Liver (tissue), 9 donors: Measurements from ENCODE around the gene CD80. TPM values are rescaled to one million over a fixed set of nuclear protein-coding genes. Genes with fewer than 3 reads are reported as not detected.

Source experiments
- DNase-seq: peaks from one replicate; pipeline ENCODE4 v3.0.0-alpha.2; 2017; ENCODE audit warnings: low spot score
- H3K27ac ChIP-seq, 2 donors: one replicate each; pipeline ENCODE4 v1.7.0; 2013; ENCODE audit warnings: inconsistent platforms in 2 of 2, low read length in 2 of 2, control low read depth in 1 of 2, low read depth in 1 of 2, mild to moderate bottlenecking in 1 of 2
- H3K27me3 ChIP-seq, 4 donors: one replicate each; pipeline versions ENCODE4 v1.6.1 to v1.7.0; 2013; ENCODE audit warnings: low read length in 3 of 4, inconsistent platforms in 1 of 4, mild to moderate bottlenecking in 1 of 4, moderate library complexity in 1 of 4; ENCODE audit not compliant: control insufficient read depth in 4 of 4, insufficient read depth in 4 of 4
- H3K36me3 ChIP-seq, 4 donors: one replicate each; pipeline versions ENCODE4 v1.6.1 to v1.7.0; 2013; ENCODE audit warnings: low read length in 3 of 4, mild to moderate bottlenecking in 3 of 4, low read depth in 1 of 4, moderate library complexity in 1 of 4; ENCODE audit not compliant: control insufficient read depth in 4 of 4, insufficient read depth in 3 of 4
- H3K4me1 ChIP-seq, 4 donors: one replicate each; pipeline versions ENCODE4 v1.6.1 to v1.7.0; 2013; ENCODE audit warnings: low read length in 3 of 4, mild to moderate bottlenecking in 3 of 4, moderate library complexity in 1 of 4; ENCODE audit not compliant: control insufficient read depth in 4 of 4, insufficient read depth in 4 of 4
- H3K4me3 ChIP-seq, 3 donors: one replicate each; pipeline versions ENCODE4 v1.6.1 to v1.7.0; 2013; ENCODE audit warnings: low read length in 3 of 3, control low read depth in 1 of 3, low read depth in 1 of 3, mild to moderate bottlenecking in 1 of 3
- H3K9ac ChIP-seq, 2 donors: one replicate each; pipeline ENCODE4 v1.7.0; 2013; ENCODE audit warnings: low read length in 2 of 2, mild to moderate bottlenecking in 2 of 2, moderate library complexity in 2 of 2, control low read depth in 1 of 2, low read depth in 1 of 2
- H3K9me3 ChIP-seq, 4 donors: one replicate each; pipeline versions ENCODE4 v1.6.1 to v1.7.0; 2013; ENCODE audit warnings: low read length in 3 of 4; ENCODE audit not compliant: control insufficient read depth in 4 of 4
- FOXA1 ChIP-seq: IDR thresholded peaks from 2 replicates; pipeline ENCODE4 v1.6.1; 2016; ENCODE audit warnings: antibody characterized with exemption
- FOXA2 ChIP-seq: IDR thresholded peaks from 2 replicates; pipeline ENCODE4 v1.6.1; 2016; ENCODE audit warnings: antibody characterized with exemption
- GABPA ChIP-seq, 2 donors: IDR thresholded peaks in 1 of 2; conservative IDR thresholded peaks in 1 of 2; 2 replicates each; pipeline ENCODE4 v1.6.1; 2016; ENCODE audit warnings: antibody characterized with exemption in 2 of 2, mild to moderate bottlenecking in 1 of 2, moderate library complexity in 1 of 2
- HNF4A ChIP-seq, 2 donors: conservative IDR thresholded peaks; 2 replicates each; pipeline ENCODE4 v1.6.1; 2016; ENCODE audit warnings: antibody characterized with exemption in 2 of 2, mild to moderate bottlenecking in 2 of 2
- HNF4G ChIP-seq: IDR thresholded peaks from 2 replicates; pipeline ENCODE4 v1.6.1; 2016; ENCODE audit warnings: antibody characterized with exemption
- JUND ChIP-seq, 2 donors: IDR thresholded peaks; 2 replicates each; pipeline ENCODE4 v1.6.1; 2016; ENCODE audit warnings: antibody characterized with exemption in 2 of 2
- RAD21 ChIP-seq, 2 donors: IDR thresholded peaks; 2 replicates each; pipeline ENCODE4 v1.6.1; 2016; ENCODE audit warnings: antibody characterized with exemption in 2 of 2, mild to moderate bottlenecking in 2 of 2
- RXRA ChIP-seq, 2 donors: IDR thresholded peaks; 2 replicates each; pipeline ENCODE4 v1.6.1; 2017 to 2018; ENCODE audit warnings: antibody characterized with exemption in 2 of 2, mild to moderate bottlenecking in 1 of 2
- SP1 ChIP-seq: IDR thresholded peaks from 2 replicates; pipeline ENCODE4 v1.6.1; 2018; ENCODE audit warnings: antibody characterized with exemption, mild to moderate bottlenecking
- TAF1 ChIP-seq: conservative IDR thresholded peaks from 2 replicates; pipeline ENCODE4 v1.6.1; 2016; ENCODE audit warnings: antibody characterized with exemption, mild to moderate bottlenecking
- YY1 ChIP-seq: IDR thresholded peaks from 2 replicates; pipeline ENCODE4 v1.6.1; 2016; ENCODE audit warnings: antibody characterized with exemption, mild to moderate bottlenecking
- WGBS: extraction: QIAGEN DNeasy Blood & Tissue Kit; methylation state at CpG from one replicate; pipeline ENCODE4 v1.1.7; 2013; 5-methylcytosine and 5-hydroxymethylcytosine counted together
- polyA plus RNA-seq, 2 donors: library from polyadenylated mRNA; stranded (reverse) in 1 of 2; unstranded in 1 of 2; fragments of 200-250 nt in 1 of 2; fragments of >200 nt in 1 of 2; fragmentation: Nextera tagmentation in 1 of 2; extraction: Ambion mirVana in 1 of 2; gene quantifications; one replicate each; pipeline versions ENCODE4 v1.2.1 to v1.2.3, GENCODE V29; 2013 to 2015
- total RNA-seq, 2 donors: library from RNA; depleted of rRNA; stranded (reverse); fragments of >200 nt; gene quantifications; one replicate each; pipeline ENCODE4 v1.2.3, GENCODE V29; 2014
- TF ChIP-seq, protein P1 (sequence below): IDR thresholded peaks from 2 replicates; pipeline ENCODE4 v1.6.1; 2016; ENCODE audit warnings: antibody characterized with exemption
- TF ChIP-seq, protein P2 (sequence below): IDR thresholded peaks from 2 replicates; pipeline ENCODE4 v1.6.1; 2016; ENCODE audit warnings: antibody characterized with exemption, mild to moderate bottlenecking
- TF ChIP-seq, protein P3 (sequence below): IDR thresholded peaks from 2 replicates; pipeline ENCODE4 v1.6.1; 2016; ENCODE audit warnings: antibody characterized with exemption
- TF ChIP-seq, protein P4 (sequence below): IDR thresholded peaks from 2 replicates; pipeline ENCODE4 v1.6.1; 2016; ENCODE audit warnings: antibody characterized with exemption
- TF ChIP-seq, protein P5 (sequence below): fragments of 150-350 bp; IDR thresholded peaks from 2 replicates; pipeline ENCODE4 v1.5.1; 2017; ENCODE audit warnings: improper control_type of control experiment, low read depth, low read length; ENCODE audit not compliant: missing input control
- donor health status: healthy.
- donor health status: healthy.
- donor health status: healthy.
- donor health status: healthy.
- donor health status: healthy.

CD80 gene
- total and polyA plus RNA-seq, 4 donors = 0.21 to 1.5 (median 0.61) TPM

DNA sequence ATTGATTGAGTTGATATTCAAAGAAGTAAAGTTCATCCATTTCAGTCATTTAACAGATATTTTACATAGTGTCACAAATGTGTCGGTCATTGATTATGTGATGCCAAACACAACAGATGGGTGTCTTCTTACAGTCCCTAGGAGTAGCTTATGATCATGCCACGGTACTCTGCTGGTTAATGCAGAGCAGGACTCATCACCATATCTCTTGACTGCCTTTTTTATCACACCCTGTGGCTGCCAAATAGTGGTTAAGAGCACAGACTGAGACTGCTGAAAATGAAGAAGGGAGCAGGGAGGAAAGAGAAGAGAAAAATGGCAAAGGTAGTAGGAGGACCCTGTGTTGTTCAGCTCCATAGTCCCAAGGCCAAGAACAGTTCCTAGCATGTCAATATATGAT, 73.9 kb downstream of the CD80 start:
- Histone ChIP-seq H3K9me3 (no peaks in the 10 kb centered on the region), H3K9ac (no peak overlapping the region), H3K27me3 (no peaks in the 10 kb centered on the region), H3K4me3 (no peak overlapping the region), H3K36me3 (peaks cover 5 to 31% (median 20%) of the 10 kb centered on the region in 4 donors), H3K4me1 (no peaks in the 10 kb centered on the region), H3K27ac (no peak overlapping the region)
- DNase-seq = no peak
- 99% methylated on average over 2 of the region's 2 CpGs for WGBS
- TF ChIP-seq, protein P1, sequence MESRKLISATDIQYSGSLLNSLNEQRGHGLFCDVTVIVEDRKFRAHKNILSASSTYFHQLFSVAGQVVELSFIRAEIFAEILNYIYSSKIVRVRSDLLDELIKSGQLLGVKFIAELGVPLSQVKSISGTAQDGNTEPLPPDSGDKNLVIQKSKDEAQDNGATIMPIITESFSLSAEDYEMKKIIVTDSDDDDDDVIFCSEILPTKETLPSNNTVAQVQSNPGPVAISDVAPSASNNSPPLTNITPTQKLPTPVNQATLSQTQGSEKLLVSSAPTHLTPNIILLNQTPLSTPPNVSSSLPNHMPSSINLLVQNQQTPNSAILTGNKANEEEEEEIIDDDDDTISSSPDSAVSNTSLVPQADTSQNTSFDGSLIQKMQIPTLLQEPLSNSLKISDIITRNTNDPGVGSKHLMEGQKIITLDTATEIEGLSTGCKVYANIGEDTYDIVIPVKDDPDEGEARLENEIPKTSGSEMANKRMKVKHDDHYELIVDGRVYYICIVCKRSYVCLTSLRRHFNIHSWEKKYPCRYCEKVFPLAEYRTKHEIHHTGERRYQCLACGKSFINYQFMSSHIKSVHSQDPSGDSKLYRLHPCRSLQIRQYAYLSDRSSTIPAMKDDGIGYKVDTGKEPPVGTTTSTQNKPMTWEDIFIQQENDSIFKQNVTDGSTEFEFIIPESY = no peak
- TF ChIP-seq FOXA1 (no peak), YY1 (no peak), GABPA (IDR thresholded peaks at IDR 0.05 in 1 of 2, conservative IDR thresholded peaks at IDR 0.05 in 1 of 2) (no peak), RAD21 (IDR thresholded peaks at IDR 0.05) (no peak), RXRA (IDR thresholded peaks at IDR 0.05) (no peak), SP1 (no peak), FOXA2 (no peak), TAF1 (no peak), HNF4A (conservative IDR thresholded peaks at IDR 0.05) (no peak)
- TF ChIP-seq, protein P2, sequence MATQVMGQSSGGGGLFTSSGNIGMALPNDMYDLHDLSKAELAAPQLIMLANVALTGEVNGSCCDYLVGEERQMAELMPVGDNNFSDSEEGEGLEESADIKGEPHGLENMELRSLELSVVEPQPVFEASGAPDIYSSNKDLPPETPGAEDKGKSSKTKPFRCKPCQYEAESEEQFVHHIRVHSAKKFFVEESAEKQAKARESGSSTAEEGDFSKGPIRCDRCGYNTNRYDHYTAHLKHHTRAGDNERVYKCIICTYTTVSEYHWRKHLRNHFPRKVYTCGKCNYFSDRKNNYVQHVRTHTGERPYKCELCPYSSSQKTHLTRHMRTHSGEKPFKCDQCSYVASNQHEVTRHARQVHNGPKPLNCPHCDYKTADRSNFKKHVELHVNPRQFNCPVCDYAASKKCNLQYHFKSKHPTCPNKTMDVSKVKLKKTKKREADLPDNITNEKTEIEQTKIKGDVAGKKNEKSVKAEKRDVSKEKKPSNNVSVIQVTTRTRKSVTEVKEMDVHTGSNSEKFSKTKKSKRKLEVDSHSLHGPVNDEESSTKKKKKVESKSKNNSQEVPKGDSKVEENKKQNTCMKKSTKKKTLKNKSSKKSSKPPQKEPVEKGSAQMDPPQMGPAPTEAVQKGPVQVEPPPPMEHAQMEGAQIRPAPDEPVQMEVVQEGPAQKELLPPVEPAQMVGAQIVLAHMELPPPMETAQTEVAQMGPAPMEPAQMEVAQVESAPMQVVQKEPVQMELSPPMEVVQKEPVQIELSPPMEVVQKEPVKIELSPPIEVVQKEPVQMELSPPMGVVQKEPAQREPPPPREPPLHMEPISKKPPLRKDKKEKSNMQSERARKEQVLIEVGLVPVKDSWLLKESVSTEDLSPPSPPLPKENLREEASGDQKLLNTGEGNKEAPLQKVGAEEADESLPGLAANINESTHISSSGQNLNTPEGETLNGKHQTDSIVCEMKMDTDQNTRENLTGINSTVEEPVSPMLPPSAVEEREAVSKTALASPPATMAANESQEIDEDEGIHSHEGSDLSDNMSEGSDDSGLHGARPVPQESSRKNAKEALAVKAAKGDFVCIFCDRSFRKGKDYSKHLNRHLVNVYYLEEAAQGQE = no peak
- TF ChIP-seq, protein P3, sequence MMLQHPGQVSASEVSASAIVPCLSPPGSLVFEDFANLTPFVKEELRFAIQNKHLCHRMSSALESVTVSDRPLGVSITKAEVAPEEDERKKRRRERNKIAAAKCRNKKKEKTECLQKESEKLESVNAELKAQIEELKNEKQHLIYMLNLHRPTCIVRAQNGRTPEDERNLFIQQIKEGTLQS = no peak
- TF ChIP-seq, protein P4, sequence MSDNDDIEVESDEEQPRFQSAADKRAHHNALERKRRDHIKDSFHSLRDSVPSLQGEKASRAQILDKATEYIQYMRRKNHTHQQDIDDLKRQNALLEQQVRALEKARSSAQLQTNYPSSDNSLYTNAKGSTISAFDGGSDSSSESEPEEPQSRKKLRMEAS = no peak

DNA sequence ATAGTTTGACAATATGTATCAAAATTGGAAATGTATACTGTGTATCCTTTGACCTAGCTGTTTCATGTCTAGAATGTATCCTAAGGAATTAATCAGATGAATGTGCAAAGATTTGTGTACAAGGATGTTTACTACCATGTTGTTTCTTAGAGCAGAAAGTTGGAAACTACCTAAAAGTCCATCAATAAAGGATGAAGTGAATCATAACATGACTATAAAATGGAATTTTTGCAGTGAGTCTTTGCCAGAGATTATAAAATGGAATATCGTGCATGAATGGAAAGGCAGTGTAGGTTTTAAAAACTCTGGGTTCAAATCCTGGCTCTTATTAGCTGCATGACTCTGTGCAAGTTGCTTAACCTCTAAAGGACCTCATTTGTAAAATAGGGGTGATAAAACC, 76.3 kb downstream of the CD80 start:
- H3K27me3 ChIP-seq = no peaks in the 10 kb centered on the region
- TF ChIP-seq FOXA2 (no peak), GABPA (IDR thresholded peaks at IDR 0.05 in 1 of 2, conservative IDR thresholded peaks at IDR 0.05 in 1 of 2) (no peak), RAD21 (IDR thresholded peaks at IDR 0.05) (no peak), JUND (IDR thresholded peaks at IDR 0.05) (no peak), SP1 (no peak), HNF4A (conservative IDR thresholded peaks at IDR 0.05) (no peak), YY1 (no peak), HNF4G (no peak)
- TF ChIP-seq, protein P5, sequence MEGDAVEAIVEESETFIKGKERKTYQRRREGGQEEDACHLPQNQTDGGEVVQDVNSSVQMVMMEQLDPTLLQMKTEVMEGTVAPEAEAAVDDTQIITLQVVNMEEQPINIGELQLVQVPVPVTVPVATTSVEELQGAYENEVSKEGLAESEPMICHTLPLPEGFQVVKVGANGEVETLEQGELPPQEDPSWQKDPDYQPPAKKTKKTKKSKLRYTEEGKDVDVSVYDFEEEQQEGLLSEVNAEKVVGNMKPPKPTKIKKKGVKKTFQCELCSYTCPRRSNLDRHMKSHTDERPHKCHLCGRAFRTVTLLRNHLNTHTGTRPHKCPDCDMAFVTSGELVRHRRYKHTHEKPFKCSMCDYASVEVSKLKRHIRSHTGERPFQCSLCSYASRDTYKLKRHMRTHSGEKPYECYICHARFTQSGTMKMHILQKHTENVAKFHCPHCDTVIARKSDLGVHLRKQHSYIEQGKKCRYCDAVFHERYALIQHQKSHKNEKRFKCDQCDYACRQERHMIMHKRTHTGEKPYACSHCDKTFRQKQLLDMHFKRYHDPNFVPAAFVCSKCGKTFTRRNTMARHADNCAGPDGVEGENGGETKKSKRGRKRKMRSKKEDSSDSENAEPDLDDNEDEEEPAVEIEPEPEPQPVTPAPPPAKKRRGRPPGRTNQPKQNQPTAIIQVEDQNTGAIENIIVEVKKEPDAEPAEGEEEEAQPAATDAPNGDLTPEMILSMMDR = no peak
- TF ChIP-seq, protein P3 = no peak
- TF ChIP-seq, protein P4 = no peak
- no peak for DNase-seq
- H3K4me3 ChIP-seq = no peak overlapping the region
- H3K9me3 ChIP-seq = no peaks in the 10 kb centered on the region
- peaks cover 8 to 40% (median 18%) of the 10 kb centered on the region in 4 donors for H3K36me3 ChIP-seq
- no peaks in the 10 kb centered on the region for H3K4me1 ChIP-seq
- no peak overlapping the region for H3K9ac ChIP-seq
- no peak overlapping the region for H3K27ac ChIP-seq
- 93% methylated on average over 1 of the region's 1 CpG for WGBS
